AG08396 (cell line): Measurements from ENCODE around the gene GATA3.
A peak's percentile ranks its signal among the peaks of the same experiment; 100 is the strongest.

ENCODE experiments used
- DNase-seq: peaks from one replicate; pipeline ENCODE4 v3.0.0; 2012; ENCODE audit warnings: low spot score, mixed read lengths

The GATA3 gene

DNA sequence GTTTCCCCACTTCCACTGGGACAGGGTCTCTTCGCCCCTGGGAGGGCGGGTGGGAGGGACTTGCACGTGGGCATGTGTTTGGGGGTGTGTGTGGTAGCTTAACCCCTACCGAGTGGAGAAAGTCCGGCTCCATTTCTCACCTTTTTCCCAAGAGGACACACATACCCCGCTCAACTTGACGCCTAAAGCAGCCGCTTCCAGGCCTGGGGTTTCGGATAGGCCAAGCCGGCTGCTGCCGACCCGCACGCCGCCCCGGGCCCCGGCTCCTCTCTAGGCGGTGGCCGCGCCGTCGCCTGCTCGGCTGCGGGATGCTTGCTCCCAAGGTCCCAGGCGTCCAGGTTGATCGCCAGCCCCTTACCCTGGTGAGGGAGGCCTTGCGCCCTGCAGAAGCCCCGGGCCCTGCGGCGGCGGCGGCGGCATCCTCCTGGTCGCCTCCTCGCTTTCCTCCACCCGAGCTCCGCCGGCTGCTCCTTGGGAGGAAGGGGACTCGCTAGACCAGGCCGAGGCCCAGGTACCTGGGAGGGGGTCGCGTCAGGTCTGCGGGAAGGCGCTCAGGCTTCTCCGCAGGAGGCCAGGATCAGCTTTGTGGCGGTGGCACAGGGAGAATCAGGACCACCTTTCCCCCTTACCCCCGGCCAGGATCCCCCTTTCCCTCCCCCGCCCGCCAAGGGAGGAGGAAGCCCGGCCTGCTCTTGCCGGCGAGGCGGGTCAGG, 3.2 kb upstream of the GATA3 start:
- DNase-seq: no peak

DNA sequence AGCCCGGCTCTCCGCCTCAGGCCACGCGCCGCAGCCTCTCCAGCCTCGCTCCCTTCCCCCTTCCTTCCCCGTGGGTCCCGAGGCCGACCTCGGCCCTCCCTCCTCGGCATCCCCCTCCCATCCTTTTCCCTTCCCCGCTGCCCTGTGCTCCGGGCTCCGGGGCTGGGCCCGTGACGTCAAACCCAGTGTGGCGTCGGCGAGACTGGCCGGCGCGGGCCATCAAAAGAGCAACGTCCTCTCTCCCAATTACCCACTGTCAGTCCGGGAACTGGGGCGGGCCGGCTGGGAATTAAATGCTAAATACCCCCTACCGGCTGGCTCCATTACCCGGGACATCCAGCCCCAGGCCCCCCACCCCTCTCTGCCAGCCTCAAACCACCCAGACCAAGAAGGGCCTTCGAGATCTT, 2.6 kb upstream of the GATA3 start:
- DNase-seq: no peak

DNA sequence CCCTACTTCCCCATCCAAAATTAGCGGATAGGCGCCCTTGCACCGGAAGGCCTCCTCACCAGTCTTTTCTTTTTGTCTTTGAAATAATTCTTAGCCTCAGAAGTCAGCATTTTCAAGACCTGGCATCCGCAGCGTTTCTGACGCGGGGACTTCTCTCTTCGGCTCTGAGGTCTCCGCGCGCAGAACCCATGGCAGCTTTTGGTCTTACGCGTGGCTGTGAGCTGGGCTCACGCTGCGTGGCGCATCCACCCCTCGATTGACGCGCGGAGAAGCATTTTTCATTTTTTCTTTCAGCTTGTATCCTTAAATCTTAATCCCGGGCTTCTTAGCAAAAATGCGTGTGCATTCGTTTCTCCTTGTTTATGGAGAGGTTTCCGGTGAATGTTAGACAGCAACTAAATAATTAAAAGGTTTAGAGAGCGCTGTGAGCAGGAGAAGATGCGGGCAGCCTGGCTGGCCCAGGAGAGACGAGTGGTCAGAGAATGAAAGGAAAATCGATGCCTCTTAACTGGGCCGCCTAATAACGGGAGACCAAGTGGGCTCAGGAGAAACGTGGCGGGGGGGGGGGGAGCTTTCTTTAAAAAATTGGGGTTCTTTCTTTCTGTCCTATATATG, 2.0 kb upstream of the GATA3 start:
- DNase-seq: peak; percentile 10

DNA sequence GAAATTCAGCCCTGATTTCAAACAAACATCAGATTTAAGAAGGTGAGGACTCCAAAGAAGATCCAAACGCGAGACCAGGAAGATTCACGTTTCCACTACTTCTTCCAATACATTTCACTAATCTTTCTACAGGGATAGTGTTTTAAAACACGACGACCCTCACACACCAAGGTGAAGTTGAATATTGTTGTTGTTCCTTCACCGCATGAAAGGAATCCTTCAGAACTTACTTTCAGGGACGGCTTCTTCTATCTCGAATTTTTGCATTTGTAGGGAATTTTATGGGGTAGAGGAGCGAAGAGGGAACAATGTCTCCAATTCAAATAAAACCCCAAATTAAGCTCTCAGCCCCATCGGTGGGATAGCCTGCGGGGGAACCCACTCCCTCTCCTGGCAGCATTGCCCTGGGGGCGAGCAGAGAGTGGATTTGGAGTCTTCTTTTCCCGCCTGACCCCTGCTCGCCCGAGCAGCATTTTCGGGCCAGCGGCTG, 1.5 kb upstream of the GATA3 start:
- no peak for DNase-seq

DNA sequence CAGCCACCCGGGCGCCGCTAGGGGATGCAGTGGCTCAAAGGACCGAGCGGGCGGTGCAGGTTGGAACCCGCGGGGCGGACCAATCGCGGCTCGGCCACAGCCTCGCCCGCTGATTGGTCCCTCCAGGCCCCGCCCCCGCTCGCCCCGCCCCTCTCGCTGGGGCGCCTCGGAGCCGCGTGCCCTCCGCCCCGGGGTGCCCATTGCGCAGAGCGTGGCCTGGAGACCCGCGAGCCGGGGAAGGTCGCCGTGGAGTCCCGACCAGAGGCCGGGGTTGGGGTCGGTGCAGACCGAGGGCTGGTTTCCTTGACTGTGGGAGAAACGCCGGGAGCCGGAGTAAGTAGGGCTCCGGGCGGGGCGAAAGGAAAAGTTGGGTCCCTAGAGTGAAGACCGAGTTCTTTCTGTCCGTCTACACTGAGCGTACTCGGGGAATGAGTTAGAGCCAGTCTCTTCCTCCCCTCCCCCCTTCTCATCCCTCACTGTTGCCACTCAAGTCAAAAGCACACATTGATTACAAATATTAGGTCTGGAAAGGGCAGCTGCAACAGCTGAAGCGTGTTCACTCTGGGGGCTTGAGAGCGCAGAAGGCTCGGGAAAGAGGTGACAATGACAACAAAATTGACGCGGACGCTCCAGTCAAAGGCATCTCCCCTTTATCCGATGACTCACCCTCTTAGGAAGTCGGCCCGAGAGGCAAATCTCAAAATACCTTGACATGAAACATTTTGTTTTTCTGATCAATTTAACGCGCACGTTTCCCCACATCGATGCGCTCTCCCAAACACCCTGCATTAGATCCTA, 843 bp upstream of the GATA3 start:
- DNase-seq: peak; percentile 98

DNA sequence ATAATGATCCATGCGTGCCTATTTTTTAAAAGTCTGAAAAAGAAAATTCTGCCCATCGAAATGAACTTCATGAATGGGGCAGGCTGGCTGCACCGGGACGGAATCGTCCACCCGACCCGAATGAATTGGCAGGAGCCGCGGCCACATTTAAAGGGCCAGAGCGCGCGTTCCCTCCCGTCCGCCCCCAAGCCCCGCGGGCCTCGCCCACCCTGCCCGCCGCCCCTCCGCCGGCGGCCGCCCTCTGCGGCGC, 319 bp upstream of the GATA3 start:
- peak; percentile 76 for DNase-seq

DNA sequence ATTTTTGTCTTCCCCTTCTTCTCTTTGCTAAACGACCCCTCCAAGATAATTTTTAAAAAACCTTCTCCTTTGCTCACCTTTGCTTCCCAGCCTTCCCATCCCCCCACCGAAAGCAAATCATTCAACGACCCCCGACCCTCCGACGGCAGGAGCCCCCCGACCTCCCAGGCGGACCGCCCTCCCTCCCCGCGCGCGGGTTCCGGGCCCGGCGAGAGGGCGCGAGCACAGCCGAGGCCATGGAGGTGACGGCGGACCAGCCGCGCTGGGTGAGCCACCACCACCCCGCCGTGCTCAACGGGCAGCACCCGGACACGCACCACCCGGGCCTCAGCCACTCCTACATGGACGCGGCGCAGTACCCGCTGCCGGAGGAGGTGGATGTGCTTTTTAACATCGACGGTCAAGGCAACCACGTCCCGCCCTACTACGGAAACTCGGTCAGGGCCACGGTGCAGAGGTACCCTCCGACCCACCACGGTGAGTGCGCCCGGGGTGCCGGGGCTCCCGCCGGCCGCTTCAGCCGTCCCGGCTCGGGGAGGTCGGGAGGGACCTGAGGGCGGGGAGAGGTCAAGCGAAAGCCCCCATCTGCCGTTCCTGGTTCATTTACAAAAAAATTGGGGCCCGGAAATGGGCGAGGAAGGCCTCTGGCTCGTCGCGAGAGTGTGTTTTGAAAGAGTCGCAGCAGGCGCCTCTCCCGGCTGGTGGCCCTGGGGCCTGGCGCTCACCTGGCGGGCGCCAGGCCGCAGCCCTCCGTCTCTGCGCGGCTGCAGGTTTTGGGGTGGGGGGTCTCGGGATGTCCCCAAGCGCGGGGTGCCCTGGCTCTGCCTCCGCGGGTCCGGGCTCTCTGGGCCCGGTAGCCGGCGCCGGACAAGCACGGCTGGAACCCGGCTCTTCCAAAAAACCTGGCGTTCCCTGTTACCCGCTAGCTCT, 1.2 kb downstream of the GATA3 start:
- DNase-seq: no peak

DNA sequence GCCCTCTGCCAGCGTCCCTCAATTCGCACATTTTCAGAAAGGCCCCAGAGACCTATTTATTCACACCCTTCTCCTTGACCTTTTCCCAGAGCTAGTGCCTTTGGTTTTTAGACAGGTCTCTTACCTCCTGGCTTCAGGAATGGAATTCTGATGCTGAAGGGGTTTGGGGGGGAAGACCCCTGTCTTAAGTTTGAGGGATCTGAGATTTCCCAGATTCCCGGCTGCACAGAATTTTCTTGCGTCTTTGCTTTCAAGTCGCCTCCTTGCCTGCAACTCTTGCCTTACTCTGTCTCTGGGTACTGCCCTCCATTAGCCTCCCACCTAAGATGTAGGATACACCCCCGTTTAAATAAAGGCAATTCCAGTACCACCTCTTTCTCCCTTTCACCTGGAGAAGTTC, 1.9 kb downstream of the GATA3 start:
- DNase-seq: no peak

DNA sequence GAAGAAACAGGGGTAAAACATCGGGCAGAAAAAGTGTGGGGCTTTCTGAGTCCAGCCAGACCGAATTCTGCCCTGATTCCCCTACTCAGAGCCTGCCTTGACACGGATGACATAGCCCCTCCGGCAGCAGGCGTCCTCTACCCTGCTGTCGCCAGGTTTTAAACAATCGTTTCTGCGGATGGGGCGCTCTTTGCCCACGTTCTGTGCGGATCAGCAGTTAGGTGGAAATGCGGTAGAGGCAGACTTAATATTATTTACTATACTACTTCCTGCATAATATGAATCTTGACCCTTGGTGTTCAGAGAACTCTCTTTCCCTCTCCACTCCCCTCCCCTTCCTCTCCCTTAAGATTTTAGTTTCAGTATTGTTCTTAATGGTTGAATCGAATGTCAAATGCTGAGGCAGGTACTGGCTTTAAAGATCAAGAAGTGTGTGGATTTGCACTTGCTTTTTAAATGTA, 2.4 kb downstream of the GATA3 start:
- no peak for DNase-seq

DNA sequence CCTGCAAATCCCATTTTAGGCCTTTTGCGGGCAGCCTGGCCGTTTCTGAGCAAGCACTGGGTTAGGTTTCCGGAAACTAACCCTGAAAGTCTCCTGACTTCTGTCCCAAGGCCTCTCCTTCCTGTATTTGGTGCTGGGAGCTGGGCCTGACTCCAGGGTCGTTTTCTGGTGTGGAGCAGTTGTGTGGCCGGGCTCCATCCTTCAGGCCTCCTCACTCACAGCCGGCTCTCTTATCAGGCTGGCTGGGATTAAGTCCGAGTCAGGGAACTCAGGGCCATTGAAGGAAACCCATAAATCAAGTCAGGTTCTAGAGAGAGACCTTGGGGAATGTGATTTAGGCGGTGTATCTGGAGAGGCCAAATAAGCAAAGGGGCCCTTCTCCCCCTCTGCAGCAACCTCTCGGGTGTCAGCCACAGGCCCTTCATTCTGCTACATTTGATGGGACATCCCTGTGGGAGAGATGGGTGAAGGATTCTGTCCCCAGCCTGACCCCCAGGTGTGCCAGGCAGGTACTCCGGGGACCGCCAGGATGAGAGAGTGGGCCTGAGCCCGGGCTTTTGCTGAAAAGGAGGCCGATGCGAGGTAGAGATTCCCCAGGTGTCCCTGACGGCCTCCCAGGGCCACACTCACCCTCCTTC, 3.3 kb downstream of the GATA3 start:
- no peak for DNase-seq

DNA sequence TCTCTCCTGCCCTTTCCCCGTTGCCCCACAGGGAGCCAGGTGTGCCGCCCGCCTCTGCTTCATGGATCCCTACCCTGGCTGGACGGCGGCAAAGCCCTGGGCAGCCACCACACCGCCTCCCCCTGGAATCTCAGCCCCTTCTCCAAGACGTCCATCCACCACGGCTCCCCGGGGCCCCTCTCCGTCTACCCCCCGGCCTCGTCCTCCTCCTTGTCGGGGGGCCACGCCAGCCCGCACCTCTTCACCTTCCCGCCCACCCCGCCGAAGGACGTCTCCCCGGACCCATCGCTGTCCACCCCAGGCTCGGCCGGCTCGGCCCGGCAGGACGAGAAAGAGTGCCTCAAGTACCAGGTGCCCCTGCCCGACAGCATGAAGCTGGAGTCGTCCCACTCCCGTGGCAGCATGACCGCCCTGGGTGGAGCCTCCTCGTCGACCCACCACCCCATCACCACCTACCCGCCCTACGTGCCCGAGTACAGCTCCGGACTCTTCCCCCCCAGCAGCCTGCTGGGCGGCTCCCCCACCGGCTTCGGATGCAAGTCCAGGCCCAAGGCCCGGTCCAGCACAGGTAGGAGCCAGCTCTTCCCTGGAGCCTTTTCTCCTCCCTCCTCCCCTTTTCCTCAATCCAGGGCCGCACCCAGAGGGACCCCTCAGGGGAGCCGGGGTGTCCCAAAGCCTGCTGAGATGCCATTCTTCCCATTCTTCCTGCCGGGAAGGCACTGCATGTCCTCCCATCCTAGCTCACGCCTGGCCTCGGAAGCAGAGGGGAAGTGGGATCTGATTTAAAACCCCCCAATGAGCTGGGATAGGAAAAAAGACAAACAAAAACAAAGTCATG, 4.0 kb downstream of the GATA3 start:
- DNase-seq: no peak

DNA sequence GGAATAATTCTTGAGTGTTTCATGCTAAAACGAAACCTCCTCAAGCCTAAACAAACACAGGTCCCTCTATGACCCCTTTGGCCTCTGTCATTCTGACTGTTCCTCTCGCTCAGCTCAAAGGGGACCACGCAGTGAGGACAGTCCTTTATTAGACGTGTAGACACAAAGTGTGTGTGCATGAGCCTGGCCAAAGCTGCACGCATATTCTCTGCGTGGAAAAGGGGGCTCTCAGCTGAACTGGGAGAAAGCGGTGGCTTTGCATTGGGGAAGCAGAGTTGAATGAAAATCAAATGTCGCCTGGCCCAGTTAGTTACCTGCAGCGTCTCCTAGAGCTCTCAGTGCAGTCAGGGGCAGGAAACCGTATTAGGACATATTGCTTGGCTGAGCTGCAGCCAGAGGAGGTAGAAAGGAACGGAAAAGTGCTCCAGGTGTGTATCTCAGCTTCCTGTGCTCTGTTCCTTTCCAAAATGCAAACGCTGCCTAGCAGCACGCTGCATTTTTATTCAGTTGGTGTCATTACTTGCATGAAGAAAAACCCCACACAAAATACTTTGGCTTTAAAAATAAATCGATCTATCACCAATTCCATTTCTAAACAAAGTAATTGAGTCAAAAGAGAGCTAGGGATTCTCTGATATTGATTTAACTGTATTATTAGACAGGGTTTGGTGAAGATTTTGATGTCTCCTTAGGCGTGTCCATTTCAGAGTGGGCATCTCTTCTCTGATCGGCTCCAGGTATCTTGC, 4.9 kb downstream of the GATA3 start:
- no peak for DNase-seq

DNA sequence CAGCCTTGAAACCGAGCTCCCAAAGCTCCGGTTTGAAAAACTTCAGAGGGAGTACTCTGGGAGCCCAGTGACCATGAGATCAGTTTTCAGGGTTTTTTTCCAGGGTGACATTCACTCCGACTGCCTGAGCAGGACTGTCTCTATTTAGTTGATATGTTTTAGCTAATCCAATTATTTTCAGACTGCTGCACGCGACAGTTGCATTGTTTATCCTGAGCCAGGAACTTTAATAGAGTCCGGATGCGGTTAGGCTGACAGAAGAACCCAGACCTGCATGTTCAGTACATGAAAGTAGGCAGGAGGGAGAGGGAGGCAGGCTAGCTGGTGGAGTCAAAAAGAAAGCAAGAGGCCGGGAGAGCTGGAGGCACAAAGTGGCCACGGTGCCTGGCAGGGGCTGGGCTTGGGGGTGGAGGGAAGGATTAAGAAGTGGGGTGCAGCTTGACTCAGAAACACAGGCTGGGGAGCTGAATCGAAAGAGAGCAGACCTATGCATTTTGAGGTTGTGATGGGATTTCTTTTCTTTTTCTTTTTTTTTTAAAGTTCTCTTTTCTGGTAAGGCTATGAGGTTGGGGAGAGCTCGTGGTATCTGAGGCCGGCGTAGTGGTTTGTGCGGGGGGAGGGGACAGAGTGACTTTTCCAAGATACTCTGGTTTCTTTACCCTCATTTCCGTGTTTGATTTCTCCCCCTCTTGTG, 5.7 kb downstream of the GATA3 start:
- no peak for DNase-seq

DNA sequence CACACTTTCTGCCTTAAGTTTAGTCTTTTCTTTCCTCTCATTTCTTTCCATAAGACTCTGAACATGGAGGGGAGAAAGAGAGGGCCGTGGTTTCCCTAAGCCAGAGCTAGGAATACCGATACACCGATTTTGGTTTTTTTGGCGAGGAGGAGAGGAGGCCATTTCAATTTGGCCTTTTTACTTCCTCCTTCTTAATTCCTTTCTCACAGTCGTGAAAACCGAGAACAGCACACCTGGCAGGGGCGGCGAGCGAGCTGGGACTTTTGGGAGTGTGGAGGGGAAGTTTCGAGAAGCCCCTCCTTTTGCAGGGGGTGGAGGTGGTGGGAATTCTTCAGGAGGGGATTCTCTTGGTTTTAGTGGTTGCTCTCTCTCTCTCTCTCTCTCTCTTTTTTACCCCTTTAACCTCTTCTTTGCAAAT, 6.2 kb downstream of the GATA3 start:
- DNase-seq: no peak

DNA sequence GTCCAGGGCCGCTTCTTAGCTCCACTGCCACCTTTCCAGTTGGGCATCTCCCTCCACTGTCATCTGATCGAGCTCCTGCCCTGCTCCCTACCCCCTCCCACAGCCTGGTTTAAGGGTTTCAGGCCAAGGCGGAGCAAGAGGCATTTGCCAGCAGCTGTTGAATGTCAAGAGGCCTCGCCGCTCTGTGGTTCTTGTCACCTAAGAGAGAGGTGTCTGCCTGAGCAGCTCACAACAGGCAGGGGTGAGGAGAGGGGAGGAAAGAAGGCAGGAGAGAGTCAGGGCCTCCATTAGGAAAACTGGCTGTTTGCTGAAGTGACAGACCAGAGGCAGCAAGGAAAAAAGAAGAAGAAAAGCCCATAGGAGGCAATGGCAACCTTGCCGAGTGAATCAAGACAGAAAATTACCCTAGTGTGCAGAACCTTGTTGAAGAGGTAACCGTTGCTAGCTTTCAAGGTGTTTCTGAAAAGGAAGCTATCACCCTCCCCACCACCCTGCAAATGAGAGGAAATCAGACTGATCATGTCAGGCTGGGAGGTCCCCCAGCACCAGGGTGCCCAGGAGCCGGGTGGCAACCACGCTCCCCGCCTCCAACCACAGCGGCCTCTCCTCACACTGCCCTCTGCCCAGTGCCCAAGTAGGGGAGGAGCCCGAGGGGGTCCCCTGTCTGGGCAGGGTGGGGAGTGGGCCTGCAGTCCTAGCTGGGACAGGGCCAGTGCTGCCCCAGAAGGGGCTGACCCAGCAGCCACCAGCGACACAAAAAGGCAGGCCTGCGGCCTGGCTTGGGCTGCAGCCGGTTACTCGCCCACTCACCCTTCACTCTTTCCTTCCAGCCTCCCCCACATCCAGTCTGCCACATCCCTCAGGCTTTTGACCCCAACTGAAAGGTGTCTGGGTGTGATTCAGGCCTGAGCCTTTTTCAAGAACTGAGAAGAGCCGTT, 7.1 kb downstream of the GATA3 start:
- DNase-seq: no peak

DNA sequence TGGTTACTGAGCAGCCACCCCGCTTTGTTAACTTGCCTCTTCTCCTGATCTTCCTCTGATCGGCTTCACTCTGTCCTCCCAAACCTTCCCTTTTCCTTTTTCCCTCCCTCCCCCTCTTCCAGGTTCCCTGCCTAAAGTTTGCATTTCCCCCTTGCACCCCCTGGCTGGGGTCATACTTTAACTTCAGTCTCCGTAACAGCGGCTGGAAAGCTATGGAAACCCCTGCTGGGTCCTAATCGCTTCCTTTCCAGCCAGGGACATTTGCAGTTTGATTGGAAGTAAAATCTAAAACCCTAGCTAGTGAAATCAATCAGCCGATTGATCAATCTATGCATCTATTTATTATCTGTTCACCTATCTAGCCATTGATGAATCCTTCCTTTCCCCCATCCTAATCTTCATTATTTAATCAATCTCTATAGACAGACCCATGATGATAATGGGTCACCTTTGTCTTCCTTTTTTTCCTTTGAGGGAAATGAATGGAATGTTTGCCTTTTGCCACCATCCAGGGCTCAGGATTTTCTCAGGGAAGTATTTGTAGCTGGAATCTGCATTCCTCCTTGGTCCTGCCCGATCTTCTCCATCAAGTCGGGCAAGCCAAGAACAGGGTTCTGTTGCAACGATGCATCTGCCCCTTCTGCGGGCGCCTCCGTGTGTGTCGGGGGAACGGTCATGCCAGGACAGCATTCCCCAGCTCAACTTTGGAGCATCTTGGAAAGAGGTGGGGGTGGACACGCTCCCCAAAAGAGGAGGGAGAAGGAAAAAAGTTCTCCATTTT, 8.8 kb downstream of the GATA3 start:
- DNase-seq: no peak

DNA sequence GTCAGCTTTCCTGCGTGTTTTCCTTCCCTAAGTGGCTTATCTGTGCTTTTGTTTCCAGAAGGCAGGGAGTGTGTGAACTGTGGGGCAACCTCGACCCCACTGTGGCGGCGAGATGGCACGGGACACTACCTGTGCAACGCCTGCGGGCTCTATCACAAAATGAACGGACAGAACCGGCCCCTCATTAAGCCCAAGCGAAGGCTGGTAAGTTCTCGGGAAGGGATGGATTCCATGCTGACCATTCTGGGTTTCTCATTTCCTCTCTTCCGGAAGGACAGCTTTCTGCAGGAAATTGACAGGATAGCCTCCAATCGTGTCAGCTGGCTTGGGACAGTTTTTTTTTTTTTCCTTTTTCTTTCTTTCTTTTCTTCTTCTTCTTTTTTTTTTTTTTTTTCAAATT, 9.4 kb downstream of the GATA3 start:
- no peak for DNase-seq
